HG03565 (cell line): ENCODE measurements around the gene SFMBT2.

ENCODE experiments used
- ATAC-seq: cut with Tn5 transposase; IDR thresholded peaks from one replicate; pipeline ENCODE4 v1.9.1; 2021; ENCODE audit warnings: mild to moderate bottlenecking, moderate library complexity; ENCODE audit not compliant: unreplicated experiment

The SFMBT2 gene

GRCh38 chr10:7275761-7276440 is 134.9 kb downstream of the SFMBT2 start:
- no peak for ATAC-seq

- no peak for ATAC-seq
Observed at GRCh38 chr10:7274293-7274692, 136.5 kb downstream of the SFMBT2 start.

GRCh38 chr10:7272008-7272407 is 138.8 kb downstream of the SFMBT2 start:
- ATAC-seq, result no peak

GRCh38 chr10:7269988-7270387 is 140.8 kb downstream of the SFMBT2 start:
- no peak for ATAC-seq

- no peak for ATAC-seq
Observed at GRCh38 chr10:7267142-7267541, 143.7 kb downstream of the SFMBT2 start.

- ATAC-seq, result no peak
Observed at GRCh38 chr10:7265396-7266123, 145.3 kb downstream of the SFMBT2 start.

GRCh38 chr10:7264313-7264756 is 146.5 kb downstream of the SFMBT2 start:
- no peak for ATAC-seq

GRCh38 chr10:7263616-7264015 is 147.2 kb downstream of the SFMBT2 start:
- no peak for ATAC-seq

GRCh38 chr10:7261351-7261750 is 149.5 kb downstream of the SFMBT2 start:
- ATAC-seq, result no peak

- no peak for ATAC-seq
Observed at GRCh38 chr10:7260912-7261311, 149.9 kb downstream of the SFMBT2 start.

- ATAC-seq, result peak; percentile 70
Observed at GRCh38 chr10:7260412-7260900, 150.4 kb downstream of the SFMBT2 start.

- peak; percentile 58 for ATAC-seq
Observed at GRCh38 chr10:7258948-7259523, 151.8 kb downstream of the SFMBT2 start.

- no peak for ATAC-seq
Observed at GRCh38 chr10:7255517-7255916, 155.3 kb downstream of the SFMBT2 start.

GRCh38 chr10:7251696-7252465 is 159.0 kb downstream of the SFMBT2 start:
- ATAC-seq, result no peak

GRCh38 chr10:7250236-7250635 is 160.6 kb downstream of the SFMBT2 start:
- no peak for ATAC-seq

- no peak for ATAC-seq
Observed at GRCh38 chr10:7248585-7249164, 162.2 kb downstream of the SFMBT2 start.

- no peak for ATAC-seq
Observed at GRCh38 chr10:7248148-7248547, 162.7 kb downstream of the SFMBT2 start.

- no peak for ATAC-seq
Observed at GRCh38 chr10:7245505-7245904, 165.3 kb downstream of the SFMBT2 start.

GRCh38 chr10:7243873-7244272 is 167.0 kb downstream of the SFMBT2 start:
- peak; percentile 73 for ATAC-seq

- no peak for ATAC-seq
Observed at GRCh38 chr10:7243139-7243538, 167.7 kb downstream of the SFMBT2 start.
